ENCODE measurements around the gene TFF2.

- TF ChIP-seq, protein P1, sequence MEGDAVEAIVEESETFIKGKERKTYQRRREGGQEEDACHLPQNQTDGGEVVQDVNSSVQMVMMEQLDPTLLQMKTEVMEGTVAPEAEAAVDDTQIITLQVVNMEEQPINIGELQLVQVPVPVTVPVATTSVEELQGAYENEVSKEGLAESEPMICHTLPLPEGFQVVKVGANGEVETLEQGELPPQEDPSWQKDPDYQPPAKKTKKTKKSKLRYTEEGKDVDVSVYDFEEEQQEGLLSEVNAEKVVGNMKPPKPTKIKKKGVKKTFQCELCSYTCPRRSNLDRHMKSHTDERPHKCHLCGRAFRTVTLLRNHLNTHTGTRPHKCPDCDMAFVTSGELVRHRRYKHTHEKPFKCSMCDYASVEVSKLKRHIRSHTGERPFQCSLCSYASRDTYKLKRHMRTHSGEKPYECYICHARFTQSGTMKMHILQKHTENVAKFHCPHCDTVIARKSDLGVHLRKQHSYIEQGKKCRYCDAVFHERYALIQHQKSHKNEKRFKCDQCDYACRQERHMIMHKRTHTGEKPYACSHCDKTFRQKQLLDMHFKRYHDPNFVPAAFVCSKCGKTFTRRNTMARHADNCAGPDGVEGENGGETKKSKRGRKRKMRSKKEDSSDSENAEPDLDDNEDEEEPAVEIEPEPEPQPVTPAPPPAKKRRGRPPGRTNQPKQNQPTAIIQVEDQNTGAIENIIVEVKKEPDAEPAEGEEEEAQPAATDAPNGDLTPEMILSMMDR (conservative IDR thresholded peaks at IDR 0.05; ENCODE audit: low read depth, low read length): no peak
- TF ChIP-seq POLR2A (IDR thresholded peaks at IDR 0.05; ENCODE audit: low read depth, low read length) (no peak), MAZ (IDR thresholded peaks at IDR 0.05; ENCODE audit: borderline replicate concordance, low read depth, low read length) (no peak), RAD21 (IDR thresholded peaks at IDR 0.05; ENCODE audit: low read length) (no peak), RFX5 (IDR thresholded peaks at IDR 0.05; ENCODE audit: low read depth, low read length) (no peak), MAFK (IDR thresholded peaks at IDR 0.05; ENCODE audit: low read depth, low read length) (no peak), SMC3 (IDR thresholded peaks at IDR 0.05; ENCODE audit: low read depth, low read length) (no peak), RCOR1 (IDR thresholded peaks at IDR 0.05; ENCODE audit: insufficient replicate concordance, low read length) (no peak), NFE2L2 (IDR thresholded peaks at IDR 0.05; ENCODE audit: low read depth, low read length) (no peak)
- TF ChIP-seq, protein P2, sequence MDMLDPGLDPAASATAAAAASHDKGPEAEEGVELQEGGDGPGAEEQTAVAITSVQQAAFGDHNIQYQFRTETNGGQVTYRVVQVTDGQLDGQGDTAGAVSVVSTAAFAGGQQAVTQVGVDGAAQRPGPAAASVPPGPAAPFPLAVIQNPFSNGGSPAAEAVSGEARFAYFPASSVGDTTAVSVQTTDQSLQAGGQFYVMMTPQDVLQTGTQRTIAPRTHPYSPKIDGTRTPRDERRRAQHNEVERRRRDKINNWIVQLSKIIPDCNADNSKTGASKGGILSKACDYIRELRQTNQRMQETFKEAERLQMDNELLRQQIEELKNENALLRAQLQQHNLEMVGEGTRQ (IDR thresholded peaks at IDR 0.05; ENCODE audit: low read depth, low read length): no peak
- TF ChIP-seq, protein P3, sequence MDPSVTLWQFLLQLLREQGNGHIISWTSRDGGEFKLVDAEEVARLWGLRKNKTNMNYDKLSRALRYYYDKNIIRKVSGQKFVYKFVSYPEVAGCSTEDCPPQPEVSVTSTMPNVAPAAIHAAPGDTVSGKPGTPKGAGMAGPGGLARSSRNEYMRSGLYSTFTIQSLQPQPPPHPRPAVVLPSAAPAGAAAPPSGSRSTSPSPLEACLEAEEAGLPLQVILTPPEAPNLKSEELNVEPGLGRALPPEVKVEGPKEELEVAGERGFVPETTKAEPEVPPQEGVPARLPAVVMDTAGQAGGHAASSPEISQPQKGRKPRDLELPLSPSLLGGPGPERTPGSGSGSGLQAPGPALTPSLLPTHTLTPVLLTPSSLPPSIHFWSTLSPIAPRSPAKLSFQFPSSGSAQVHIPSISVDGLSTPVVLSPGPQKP (IDR thresholded peaks at IDR 0.05; ENCODE audit: borderline replicate concordance, low read depth, low read length): no peak
These were observed 1.1 kb downstream of the TFF2 start for GRCh38 chr21:42349420-42350317.
